HEK293T (cell line): ENCODE data around the gene RUFY1.

Experiments
- FOXA1 ChIP-seq: fragments of 450-650 bp; IDR thresholded peaks from 2 replicates; pipeline ENCODE4 v1.6.1; 2016; ENCODE audit warnings: mild to moderate bottlenecking
- LEF1 ChIP-seq: fragments of 450-650 bp; IDR thresholded peaks from 2 replicates; pipeline ENCODE4 v1.6.1; 2017; ENCODE audit warnings: mild to moderate bottlenecking, borderline replicate concordance
- NFRKB ChIP-seq: fragments of 450-650 bp; IDR thresholded peaks from 2 replicates; pipeline ENCODE4 v1.6.1; 2016; ENCODE audit warnings: mild to moderate bottlenecking, moderate library complexity

- TF ChIP-seq LEF1 (no peak), FOXA1 (no peak), NFRKB (no peak)
Observed at GRCh38 chr5:179619776-179620175, 69.4 kb downstream of the RUFY1 start.
